RWPE2 (cell line): ENCODE results near the gene LAMA5.
A peak's percentile ranks its signal among the peaks of the same experiment; 100 is the strongest.

Experiments used
- ATAC-seq: fragments of 200-7000 bp; cut with Tn5 transposase; 3 replicates; pipeline ENCODE4 v1.9.1; 2021; ENCODE audit warnings: low read depth
- DNase-seq: peaks from one replicate; pipeline ENCODE4 v3.0.0-alpha.2; 2020; ENCODE audit warnings: low spot score
- H3K27ac ChIP-seq: fragments of 450-650 bp; 2 replicates; pipeline ENCODE4 v1.5.1; 2017; ENCODE audit warnings: mild to moderate bottlenecking; ENCODE audit not compliant: poor library complexity, severe bottlenecking
- H3K27me3 ChIP-seq: fragments of 250-450 bp; sonication (Bioruptor Pico); 2 replicates; pipeline ENCODE4 v1.5.1; 2021; ENCODE audit warnings: mild to moderate bottlenecking, moderate library complexity; ENCODE audit not compliant: insufficient read depth, poor library complexity, severe bottlenecking
- H3K36me3 ChIP-seq: fragments of 250-450 bp; sonication (Bioruptor Pico); 2 replicates; pipeline ENCODE4 v1.5.1; 2020; ENCODE audit warnings: low read depth, mild to moderate bottlenecking, moderate library complexity
- H3K4me1 ChIP-seq: fragments of 250-450 bp; sonication (Bioruptor Pico); 2 replicates; pipeline ENCODE4 v1.5.1; 2021; ENCODE audit warnings: mild to moderate bottlenecking, moderate library complexity; ENCODE audit not compliant: insufficient read depth, poor library complexity, severe bottlenecking
- H3K4me3 ChIP-seq: fragments of 250-450 bp; sonication (Bioruptor Pico); 2 replicates; pipeline ENCODE4 v1.5.1; 2021; ENCODE audit warnings: mild to moderate bottlenecking, moderate library complexity; ENCODE audit not compliant: severe bottlenecking
- H3K9me3 ChIP-seq: fragments of 250-450 bp; sonication (Bioruptor Pico); 2 replicates; pipeline ENCODE4 v1.5.1; 2021; ENCODE audit warnings: mild to moderate bottlenecking, moderate library complexity; ENCODE audit not compliant: severe bottlenecking
- CTCF ChIP-seq: fragments of 450-650 bp; IDR thresholded peaks from one replicate; pipeline ENCODE4 v1.5.1; 2017; ENCODE audit warnings: mild to moderate bottlenecking, moderate library complexity; ENCODE audit not compliant: poor library complexity, severe bottlenecking

The LAMA5 gene

GRCh38 chr20:62310757-62311121 is 56.4 kb downstream of the LAMA5 start:
- peaks cover 16% of the 10 kb centered on the region for H3K4me1 ChIP-seq
- ATAC-seq (no peak), DNase-seq (peak; percentile 84)
- TF ChIP-seq CTCF, result no peak
- peaks cover 93% of the 10 kb centered on the region for H3K36me3 ChIP-seq
- no peaks in the 10 kb centered on the region for H3K27me3 ChIP-seq
- H3K27ac ChIP-seq, result peak overlapping the region; percentile 3
- no peaks in the 10 kb centered on the region for H3K9me3 ChIP-seq
- no peak overlapping the region for H3K4me3 ChIP-seq

- Histone ChIP-seq H3K9me3 (no peaks in the 10 kb centered on the region), H3K4me3 (no peak overlapping the region), H3K27ac (peak overlapping the region; percentile 3), H3K27me3 (no peaks in the 10 kb centered on the region), H3K4me1 (peaks cover 22% of the 10 kb centered on the region), H3K36me3 (peaks cover 93% of the 10 kb centered on the region)
- ATAC-seq (no peak), DNase-seq (peak; percentile 91)
- TF ChIP-seq CTCF, result no peak
Observed at GRCh38 chr20:62309947-62310756, 57.0 kb downstream of the LAMA5 start.

GRCh38 chr20:62309198-62309944 is 57.7 kb downstream of the LAMA5 start:
- TF ChIP-seq CTCF, result no peak
- Histone ChIP-seq H3K36me3 (peaks cover 93% of the 10 kb centered on the region), H3K4me1 (peaks cover 28% of the 10 kb centered on the region), H3K27me3 (no peaks in the 10 kb centered on the region), H3K9me3 (no peaks in the 10 kb centered on the region), H3K4me3 (no peak overlapping the region), H3K27ac (peak overlapping the region; percentile 80)
- no peak for ATAC-seq
- peak; percentile 90 for DNase-seq

GRCh38 chr20:62308102-62308822 is 58.9 kb downstream of the LAMA5 start:
- peaks cover 28% of the 10 kb centered on the region for H3K4me1 ChIP-seq
- H3K36me3 ChIP-seq, result peaks cover 95% of the 10 kb centered on the region

More at GRCh38 chr20:62308102-62308822, 58.9 kb downstream of the LAMA5 start:
- DNase-seq, result peak; percentile 90
- TF ChIP-seq CTCF, result no peak
- H3K4me3 ChIP-seq, result no peak overlapping the region
- H3K27ac ChIP-seq, result peak overlapping the region; percentile 80
- H3K9me3 ChIP-seq, result no peaks in the 10 kb centered on the region
- no peak for ATAC-seq
- H3K27me3 ChIP-seq, result no peaks in the 10 kb centered on the region
